Raji (cell line): Measurements from ENCODE around the gene MTRF1.

ENCODE experiments used
- POLR2A ChIP-seq: IDR thresholded peaks from 2 replicates; pipeline ENCODE4 v1.6.1; 2011; ENCODE audit warnings: low read depth, low read length, control low read depth; ENCODE audit not compliant: insufficient read depth

MTRF1 gene

GRCh38 chr13:41246969-41247680 lies 16.3 kb downstream of the MTRF1 start:
- TF ChIP-seq POLR2A, result no peak

GRCh38 chr13:41244556-41244955 lies 18.8 kb downstream of the MTRF1 start:
- no peak for TF ChIP-seq POLR2A

GRCh38 chr13:41241626-41242025 lies 21.8 kb downstream of the MTRF1 start:
- no peak for TF ChIP-seq POLR2A

- no peak for TF ChIP-seq POLR2A
Measured at GRCh38 chr13:41236369-41236768, 27.0 kb downstream of the MTRF1 start.

GRCh38 chr13:41232578-41233480 lies 30.5 kb downstream of the MTRF1 start:
- no peak for TF ChIP-seq POLR2A

GRCh38 chr13:41231786-41232185 lies 31.6 kb downstream of the MTRF1 start:
- no peak for TF ChIP-seq POLR2A

- no peak for TF ChIP-seq POLR2A
Measured at GRCh38 chr13:41231025-41231677, 32.2 kb downstream of the MTRF1 start.

GRCh38 chr13:41229356-41229755 lies 34.0 kb downstream of the MTRF1 start:
- no peak for TF ChIP-seq POLR2A

GRCh38 chr13:41224113-41225110 lies 39.0 kb downstream of the MTRF1 start:
- TF ChIP-seq POLR2A, result no peak

- TF ChIP-seq POLR2A, result no peak
Measured at GRCh38 chr13:41222259-41222852, 41.0 kb downstream of the MTRF1 start.

- TF ChIP-seq POLR2A, result no peak
Measured at GRCh38 chr13:41220401-41220800, 43.0 kb downstream of the MTRF1 start.

GRCh38 chr13:41216160-41216559 lies 47.2 kb downstream of the MTRF1 start:
- no peak for TF ChIP-seq POLR2A

- TF ChIP-seq POLR2A, result no peak
Measured at GRCh38 chr13:41213919-41214318, 49.5 kb downstream of the MTRF1 start.

- no peak for TF ChIP-seq POLR2A
Measured at GRCh38 chr13:41213316-41213715, 50.1 kb downstream of the MTRF1 start.

GRCh38 chr13:41212881-41213280 lies 50.5 kb downstream of the MTRF1 start:
- TF ChIP-seq POLR2A, result no peak

- TF ChIP-seq POLR2A, result no peak
Measured at GRCh38 chr13:41211062-41211461, 52.3 kb downstream of the MTRF1 start.
